Mucosa of gallbladder (tissue), 1 donor: ENCODE results near the gene MAN2A2. TPM values are rescaled to one million over a fixed set of nuclear protein-coding genes. Genes with fewer than 3 reads are reported as not detected.
A peak's percentile ranks its signal among the peaks of the same experiment; 100 is the strongest.
"Not testable (repeated sequence)": the region's sequence is repeated elsewhere in the genome, so short reads cannot be mapped to it uniquely, and the experiment has no call there.

Source experiments
- DNase-seq: peaks from one replicate; pipeline ENCODE4 v3.0.0-alpha.2; 2020; ENCODE audit warnings: low spot score
- total RNA-seq: library from RNA; stranded (reverse); gene quantifications from one replicate; pipeline ENCODE4 v1.2.1, GENCODE V29; 2021
- donor health status: DM: no; HTN: no; CAD: no.

MAN2A2 gene
- total RNA-seq, 1 donor from 2014 or later = 95.4 TPM

DNA sequence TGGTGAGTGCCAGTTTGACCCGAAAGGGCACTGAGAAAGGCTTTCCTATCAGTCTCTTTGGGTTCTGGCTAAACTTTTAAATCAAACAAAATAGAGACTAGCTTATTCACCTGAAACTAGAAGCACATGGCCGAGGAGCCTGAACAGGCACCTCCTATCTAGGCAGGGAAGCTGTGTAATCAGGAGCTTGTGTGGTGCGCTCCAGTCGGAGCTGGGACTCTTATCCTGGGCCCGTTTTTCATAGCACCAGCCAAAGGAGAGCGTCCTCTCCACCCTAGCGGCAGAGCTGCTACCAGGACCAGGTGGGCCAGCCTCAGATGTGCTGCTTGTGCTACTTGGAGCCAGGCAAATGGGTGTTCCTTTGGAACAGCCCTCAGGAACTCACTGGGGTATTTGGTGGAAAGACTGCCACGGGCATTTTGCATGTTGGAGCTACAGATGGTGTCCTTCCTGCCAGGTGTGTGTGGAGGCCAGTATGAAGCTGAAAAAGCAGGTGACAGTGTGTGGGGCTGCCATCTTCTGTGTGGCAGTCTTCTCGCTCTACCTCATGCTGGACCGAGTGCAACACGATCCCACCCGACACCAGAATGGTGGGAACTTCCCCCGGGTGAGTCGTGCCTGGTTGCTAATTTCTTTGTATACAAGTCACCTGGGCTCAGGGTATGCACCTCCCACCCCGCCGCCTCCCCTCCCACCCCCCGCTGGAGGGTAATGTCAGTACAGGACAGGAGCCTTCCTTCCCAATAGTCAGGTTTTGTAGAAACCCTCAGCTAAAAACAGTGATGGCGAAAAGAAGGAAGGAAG is 833 bp downstream of the MAN2A2 start:
- no peak for DNase-seq

DNA sequence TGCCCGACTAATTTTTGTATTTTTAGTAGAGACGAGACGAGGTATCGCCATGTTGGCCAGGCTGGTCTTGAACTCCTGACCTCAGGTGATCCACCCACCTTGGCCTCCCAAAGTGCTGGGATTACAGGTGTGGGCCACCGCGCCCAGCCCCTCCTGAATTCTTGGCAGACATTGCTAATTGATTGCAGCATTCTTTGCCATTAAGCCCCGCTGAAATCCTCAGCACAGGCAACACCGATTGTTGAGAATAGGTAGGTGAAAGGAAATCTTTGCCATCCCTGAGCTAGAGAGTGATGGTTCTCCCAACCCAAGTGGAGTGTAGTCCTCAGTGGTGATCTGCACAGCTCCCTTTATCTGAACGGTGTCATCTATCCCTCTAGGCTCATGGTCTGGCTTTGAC is 1.6 kb downstream of the MAN2A2 start:
- DNase-seq = no peak

GRCh38 chr15:90905306-90906180 is 2.4 kb downstream of the MAN2A2 start:
- DNase-seq = no peak

DNA sequence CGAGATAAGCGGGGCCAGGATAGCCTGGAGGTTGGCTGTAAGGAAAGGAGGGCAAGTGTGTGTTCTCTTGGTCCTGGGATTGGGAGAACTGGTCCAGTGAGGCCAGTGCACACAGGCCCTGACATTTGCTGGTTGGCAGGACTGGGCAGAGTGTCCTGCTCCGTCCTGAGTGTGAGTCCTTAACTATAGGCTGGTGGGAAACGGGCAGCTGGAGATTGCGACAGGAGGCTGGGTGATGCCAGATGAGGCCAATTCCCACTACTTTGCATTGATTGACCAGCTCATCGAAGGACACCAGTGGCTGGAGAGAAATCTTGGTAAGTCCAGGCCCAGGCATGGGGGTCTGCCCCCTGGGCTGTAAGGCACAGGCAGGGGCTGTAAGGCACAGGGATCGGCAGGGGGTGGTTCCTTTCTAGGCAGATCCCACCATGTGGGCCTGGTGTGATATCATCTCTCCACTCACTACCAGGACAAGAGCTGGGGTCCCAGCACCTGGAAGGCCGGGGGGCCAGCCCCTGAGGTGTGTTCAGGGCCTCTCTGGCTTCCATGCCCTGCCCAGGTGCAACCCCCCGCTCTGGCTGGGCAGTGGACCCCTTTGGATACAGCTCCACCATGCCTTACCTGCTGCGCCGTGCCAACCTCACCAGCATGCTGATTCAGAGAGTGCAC is 3.2 kb downstream of the MAN2A2 start:
- no peak for DNase-seq

DNA sequence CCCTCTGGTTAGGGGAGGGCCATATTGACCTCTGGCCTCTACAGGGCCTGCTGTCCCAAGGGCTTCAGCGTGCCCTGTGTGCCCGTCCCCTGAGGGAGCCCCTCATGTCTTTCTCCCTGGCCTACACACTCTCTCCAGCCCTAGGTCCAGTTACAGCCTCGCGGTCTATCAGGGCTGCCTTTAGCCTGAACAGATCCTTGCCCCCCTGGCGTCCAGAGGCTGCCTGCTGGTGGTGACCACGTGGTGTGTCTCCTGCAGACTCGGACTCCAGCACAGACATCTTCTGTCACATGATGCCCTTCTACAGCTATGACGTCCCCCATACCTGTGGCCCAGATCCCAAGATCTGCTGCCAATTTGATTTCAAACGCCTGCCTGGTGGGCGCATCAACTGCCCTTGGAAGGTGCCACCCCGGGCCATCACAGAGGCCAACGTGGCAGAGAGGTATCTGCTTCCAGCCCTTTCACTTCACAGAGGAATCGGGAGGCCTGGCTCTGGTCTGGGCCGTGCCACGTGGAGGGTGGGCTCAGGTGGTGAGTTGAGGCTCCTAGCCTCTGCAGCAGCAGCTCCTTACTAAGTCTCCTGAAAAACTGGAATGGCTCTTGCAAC is 4.1 kb downstream of the MAN2A2 start:
- no peak for DNase-seq

GRCh38 chr15:90907838-90908507 is 4.9 kb downstream of the MAN2A2 start:
- no peak for DNase-seq

DNA sequence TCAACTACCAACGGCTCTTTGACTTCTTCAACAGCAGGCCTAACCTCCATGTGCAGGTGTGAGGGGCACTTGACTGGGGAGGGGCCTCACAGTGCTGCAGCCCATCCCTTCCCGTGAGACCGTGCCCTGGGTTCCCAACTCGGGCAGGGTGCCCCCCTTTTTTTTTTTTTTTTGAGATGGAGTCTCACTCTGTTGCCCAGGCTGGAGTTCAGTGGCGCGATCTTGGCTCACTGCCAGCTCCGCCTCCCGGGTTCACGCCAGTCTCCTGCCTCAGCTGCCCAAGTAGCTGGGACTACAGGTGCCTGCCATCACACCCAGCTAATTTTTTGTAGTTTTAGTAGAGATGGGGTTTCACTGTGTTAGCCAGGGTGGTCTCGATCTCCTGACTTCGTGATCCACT is 6.3 kb downstream of the MAN2A2 start:
- not testable (repeated sequence) for DNase-seq

GRCh38 chr15:90909976-90910375 is 6.9 kb downstream of the MAN2A2 start:
- no peak for DNase-seq

DNA sequence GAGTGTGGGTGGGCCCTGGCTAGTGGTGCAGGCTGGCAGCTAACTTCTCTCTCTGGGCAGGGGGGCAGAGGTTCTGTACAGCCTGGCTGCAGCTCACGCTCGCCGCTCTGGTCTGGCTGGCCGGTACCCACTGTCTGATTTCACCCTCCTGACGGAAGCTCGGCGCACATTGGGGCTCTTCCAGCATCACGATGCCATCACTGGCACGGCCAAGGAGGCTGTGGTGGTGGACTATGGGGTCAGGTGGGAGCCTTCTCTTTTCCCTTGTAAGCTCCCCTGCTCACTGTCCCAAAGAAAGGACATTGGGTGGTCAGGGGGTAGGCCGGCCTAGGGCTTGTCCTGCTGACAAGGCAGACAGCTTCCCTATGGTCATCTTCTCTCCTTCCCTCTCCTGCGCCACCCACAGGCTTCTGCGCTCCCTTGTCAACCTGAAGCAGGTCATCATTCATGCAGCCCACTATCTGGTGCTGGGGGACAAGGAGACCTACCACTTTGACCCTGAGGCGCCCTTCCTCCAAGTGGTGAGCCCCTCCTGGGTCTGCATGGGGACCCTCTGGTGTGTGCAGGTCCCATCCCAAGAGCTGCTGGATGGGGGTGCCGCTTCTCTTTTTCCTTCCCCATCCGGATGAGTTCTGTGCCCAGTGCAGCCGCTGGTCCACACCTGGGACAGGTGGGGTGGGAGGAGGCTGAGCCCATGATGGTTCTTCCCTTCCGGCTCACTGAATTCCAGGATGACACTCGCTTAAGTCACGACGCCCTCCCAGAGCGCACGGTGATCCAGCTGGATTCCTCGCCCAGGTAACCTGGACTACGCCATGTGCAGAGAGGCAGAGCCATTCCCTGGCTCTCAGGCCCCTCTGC is 7.6 kb downstream of the MAN2A2 start:
- DNase-seq = no peak

- DNase-seq = no peak
These were observed 8.2 kb downstream of the MAN2A2 start for GRCh38 chr15:90911302-90911623.

GRCh38 chr15:90911906-90912769 is 9.0 kb downstream of the MAN2A2 start:
- DNase-seq = no peak

- DNase-seq = no peak
These were observed 9.6 kb downstream of the MAN2A2 start for GRCh38 chr15:90912770-90913075.

DNA sequence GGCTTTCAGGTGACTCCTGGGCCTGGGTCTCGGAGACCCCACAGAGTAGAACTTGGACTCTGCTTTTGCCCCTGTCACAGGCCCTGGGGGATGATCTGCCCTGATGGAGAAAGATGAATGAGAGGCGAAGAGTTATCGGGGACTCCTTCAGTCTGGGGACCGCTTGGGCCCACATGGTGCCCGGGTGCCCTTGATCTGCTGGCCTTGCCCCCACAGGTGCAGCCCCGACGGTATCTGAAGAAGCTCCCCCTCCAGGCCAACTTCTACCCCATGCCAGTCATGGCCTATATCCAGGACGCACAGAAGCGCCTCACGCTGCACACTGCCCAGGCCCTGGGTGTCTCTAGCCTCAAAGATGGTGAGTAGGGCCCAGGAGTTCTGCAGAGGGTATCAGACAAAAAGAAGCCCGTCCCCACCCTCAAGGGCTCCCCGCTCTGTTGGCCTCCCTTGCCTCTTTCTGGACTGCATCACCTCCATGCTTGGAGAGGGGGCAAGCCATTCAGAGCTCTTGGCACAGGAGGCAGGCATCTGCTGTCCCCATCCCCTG is 10.4 kb downstream of the MAN2A2 start:
- no peak for DNase-seq

DNA sequence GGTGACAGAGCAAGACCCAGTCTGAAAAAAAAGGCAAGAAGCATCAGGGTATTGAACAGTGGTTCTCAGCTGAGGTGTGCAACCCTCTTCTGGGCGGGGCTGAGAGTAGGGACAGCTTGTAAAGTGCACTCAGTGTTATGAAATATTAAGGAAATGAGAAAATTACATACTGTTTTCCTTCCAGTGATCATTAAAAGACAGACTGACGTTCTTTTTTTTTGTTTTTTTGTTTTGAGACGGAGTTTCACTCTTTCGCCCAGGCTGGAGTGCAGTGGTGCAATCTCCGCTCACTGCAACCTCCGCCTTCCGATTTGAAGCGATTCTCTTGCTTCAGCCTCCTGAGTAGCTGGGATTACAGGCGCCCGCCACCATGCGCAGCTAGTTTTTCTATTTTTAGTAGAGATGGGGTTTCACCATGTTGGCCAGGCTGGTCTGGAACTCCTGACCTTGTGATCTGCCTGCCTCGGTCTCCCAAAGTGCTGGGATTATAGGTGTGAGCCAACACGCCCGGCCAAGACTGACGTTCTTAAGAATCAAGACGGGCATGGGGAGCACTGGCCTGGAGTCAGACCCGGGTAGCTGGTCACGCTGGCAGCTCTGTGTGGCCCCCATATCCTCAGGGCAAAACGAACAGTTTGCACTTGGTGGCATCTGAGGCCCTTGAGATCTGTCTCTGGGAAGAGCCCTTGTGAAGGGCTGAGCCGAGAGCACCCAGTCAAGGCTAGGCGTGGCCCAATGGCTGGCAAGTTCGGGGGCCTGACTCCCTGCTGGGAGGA is 11.4 kb downstream of the MAN2A2 start:
- no peak for DNase-seq

DNA sequence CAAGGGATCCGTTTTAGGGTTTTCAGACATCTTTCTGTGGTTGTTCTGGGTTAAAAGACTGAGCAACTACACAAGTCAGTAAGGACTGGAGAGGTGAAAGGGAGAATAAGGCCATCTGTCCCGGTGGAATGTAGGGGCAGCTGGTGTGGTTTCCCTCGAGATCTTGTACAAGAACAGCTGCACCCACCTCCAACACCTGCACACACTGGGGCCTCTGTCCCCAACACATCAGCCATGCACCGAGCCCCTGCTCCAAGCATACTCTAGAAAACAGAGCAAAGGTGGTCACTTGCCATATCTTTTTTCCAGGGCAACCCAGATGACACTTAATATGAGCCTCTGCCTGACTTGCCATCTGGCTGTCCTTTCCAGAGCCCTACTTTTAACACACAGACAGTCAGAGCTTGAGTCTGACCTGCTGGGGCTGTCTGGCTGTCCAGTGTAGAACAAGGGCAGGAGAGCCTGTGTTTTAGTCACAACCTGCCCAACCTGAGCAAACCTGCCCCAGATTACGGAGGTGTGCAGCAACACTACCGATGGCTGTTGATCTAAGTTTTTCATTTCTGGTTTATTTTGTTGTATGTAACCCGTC is 12.2 kb downstream of the MAN2A2 start:
- DNase-seq = no peak

GRCh38 chr15:90915808-90916440 is 12.8 kb downstream of the MAN2A2 start:
- DNase-seq = peak; percentile 45

GRCh38 chr15:90916461-90916860 is 13.4 kb downstream of the MAN2A2 start:
- DNase-seq = no peak

GRCh38 chr15:90917569-90917968 is 14.5 kb downstream of the MAN2A2 start:
- DNase-seq = no peak
